Measurements from ENCODE around the gene CBFA2T2. TPM values are rescaled to one million over a fixed set of nuclear protein-coding genes. Genes with fewer than 3 reads are reported as not detected.

CBFA2T2 gene
- total and polyA plus RNA-seq, 8 donors = 2.9 to 29.9 (median 12.0) TPM

DNA sequence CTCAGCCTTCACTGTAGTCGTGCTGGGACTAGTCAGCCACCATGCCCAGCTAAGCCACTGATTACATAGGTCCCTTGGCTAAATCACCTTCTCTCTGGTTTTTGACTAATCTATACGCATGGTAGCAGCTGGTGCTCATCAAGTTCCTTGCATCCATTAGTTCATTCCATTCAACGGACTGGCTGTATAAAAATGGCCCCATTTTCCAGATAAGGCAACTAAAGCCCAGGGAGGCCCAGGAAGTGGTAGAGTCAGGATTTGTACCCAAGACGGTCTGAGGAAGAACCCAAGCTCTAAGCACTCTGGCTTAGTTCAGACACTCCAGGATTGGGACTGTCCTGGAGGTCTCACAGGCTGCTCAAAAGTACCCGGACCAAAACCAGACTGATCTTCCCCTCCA is 191.4 kb downstream of the CBFA2T2 start:
- H3K27ac ChIP-seq = no peak overlapping the region
- no peaks in the 10 kb centered on the region for H3K27me3 ChIP-seq
- 82 to 92% (median 86%) methylated on average over 4 to 5 of the region's 5 CpGs for WGBS, 5 donors
- H3K4me3 ChIP-seq = no peak overlapping the region
- peaks cover 0 to 4% (median 0%) of the 10 kb centered on the region in 4 donors for H3K36me3 ChIP-seq
- intact Hi-C loops (cut with DNase I; ENCODE audit: low total_unique reads) = no loop called here
- H3K9me3 ChIP-seq = no peaks in the 10 kb centered on the region
- no peak for DNase-seq
- peaks cover 18 to 29% (median 20%) of the 10 kb centered on the region in 4 donors for H3K4me1 ChIP-seq
- TF ChIP-seq POLR2AphosphoS5 (IDR thresholded peaks at IDR 0.05) (no peak), EP300 (IDR thresholded peaks at IDR 0.05) (no peak), POLR2A (IDR thresholded peaks at IDR 0.05) (no peak)
- TF ChIP-seq, protein P1, sequence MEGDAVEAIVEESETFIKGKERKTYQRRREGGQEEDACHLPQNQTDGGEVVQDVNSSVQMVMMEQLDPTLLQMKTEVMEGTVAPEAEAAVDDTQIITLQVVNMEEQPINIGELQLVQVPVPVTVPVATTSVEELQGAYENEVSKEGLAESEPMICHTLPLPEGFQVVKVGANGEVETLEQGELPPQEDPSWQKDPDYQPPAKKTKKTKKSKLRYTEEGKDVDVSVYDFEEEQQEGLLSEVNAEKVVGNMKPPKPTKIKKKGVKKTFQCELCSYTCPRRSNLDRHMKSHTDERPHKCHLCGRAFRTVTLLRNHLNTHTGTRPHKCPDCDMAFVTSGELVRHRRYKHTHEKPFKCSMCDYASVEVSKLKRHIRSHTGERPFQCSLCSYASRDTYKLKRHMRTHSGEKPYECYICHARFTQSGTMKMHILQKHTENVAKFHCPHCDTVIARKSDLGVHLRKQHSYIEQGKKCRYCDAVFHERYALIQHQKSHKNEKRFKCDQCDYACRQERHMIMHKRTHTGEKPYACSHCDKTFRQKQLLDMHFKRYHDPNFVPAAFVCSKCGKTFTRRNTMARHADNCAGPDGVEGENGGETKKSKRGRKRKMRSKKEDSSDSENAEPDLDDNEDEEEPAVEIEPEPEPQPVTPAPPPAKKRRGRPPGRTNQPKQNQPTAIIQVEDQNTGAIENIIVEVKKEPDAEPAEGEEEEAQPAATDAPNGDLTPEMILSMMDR (IDR thresholded peaks at IDR 0.05) = no peak

DNA sequence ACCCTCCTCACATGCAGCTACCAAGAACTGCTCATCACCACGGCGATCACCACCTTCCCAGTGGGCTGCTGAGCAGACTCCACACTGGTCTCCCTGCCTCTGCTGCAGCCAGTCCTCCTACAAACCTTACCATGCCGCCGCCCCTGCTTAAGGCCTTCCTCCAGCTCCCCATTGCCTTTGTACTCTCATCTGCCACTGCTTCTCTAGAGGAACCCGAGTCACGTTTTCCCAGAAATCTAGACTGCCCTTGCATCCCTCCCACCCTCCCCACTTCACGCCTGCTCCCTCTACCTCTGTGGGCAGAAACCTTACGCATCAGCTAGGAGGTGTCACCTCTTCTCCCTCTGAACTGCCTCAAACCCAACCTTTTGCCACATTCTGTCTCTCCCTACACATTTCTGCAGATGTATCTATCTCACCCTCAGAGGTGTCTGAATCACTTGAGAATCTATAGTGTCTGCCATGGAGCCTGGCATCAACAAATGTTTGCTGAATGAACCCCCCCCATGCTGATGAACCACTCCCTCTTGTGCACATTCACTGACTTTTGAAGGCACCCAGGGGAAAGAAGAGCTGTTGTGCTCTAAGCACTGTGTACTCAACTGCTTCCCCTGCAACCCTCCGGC is 191.9 kb downstream of the CBFA2T2 start:
- no peak for DNase-seq
- H3K27ac ChIP-seq = no peak overlapping the region
- intact Hi-C loops (cut with DNase I; ENCODE audit: low total_unique reads) = no loop called here
- H3K4me3 ChIP-seq = no peak overlapping the region
- 81 to 87% (median 86%) methylated on average over 9 of the region's 9 CpGs for WGBS, 5 donors
- H3K4me1 ChIP-seq = peaks cover 14 to 28% (median 17%) of the 10 kb centered on the region in 4 donors
- peaks cover 0 to 4% (median 0%) of the 10 kb centered on the region in 4 donors for H3K36me3 ChIP-seq
- TF ChIP-seq, protein P1 (IDR thresholded peaks at IDR 0.05) = no peak
- no peak for TF ChIP-seq POLR2A (IDR thresholded peaks at IDR 0.05)
- no peak for TF ChIP-seq EP300 (IDR thresholded peaks at IDR 0.05)
- no peak for TF ChIP-seq POLR2AphosphoS5 (IDR thresholded peaks at IDR 0.05)
- no peaks in the 10 kb centered on the region for H3K9me3 ChIP-seq
- no peaks in the 10 kb centered on the region for H3K27me3 ChIP-seq

DNA sequence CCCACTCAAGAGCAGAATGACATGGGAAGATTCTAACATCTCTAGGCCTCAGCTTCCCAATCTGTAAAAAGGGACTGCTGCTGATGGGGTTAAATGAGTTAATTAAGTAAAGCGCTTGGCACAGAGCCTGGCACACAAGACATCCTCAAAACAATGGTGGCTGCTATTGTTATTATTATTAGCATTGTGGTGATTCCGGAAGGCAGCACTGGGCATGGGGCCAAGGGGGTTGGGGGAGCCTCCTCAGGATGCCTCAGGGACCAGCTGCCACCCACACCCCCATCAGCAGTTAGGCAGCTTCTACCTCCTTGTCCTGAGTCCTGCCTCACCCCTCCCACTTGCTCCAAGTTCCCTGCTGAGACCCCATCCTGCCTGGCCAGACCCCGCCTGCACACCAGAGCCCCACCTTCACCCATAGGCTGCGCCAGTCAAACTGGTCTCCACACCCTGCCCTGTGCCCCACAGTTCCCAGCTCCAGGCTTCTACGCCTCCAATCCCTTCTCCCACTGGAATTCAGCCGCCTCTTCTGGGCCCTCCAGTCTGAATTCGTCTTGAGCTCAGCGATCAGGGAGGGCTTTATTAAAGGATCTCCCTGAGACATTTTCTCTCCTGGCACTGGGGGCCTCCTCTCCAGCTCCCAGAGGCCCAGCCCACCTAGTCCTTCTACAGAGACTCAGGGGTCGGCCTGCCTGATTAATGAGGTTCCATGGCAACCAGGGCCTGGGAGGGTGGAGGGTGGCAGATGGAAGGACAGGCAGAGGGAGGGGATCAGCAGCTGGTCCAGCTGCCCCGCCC is 194.8 kb downstream of the CBFA2T2 start:
- H3K27me3 ChIP-seq = no peaks in the 10 kb centered on the region
- H3K36me3 ChIP-seq = peaks cover 0 to 4% (median 0%) of the 10 kb centered on the region in 4 donors
- 25 to 43% (median 35%) methylated on average over 8 to 10 of the region's 10 CpGs for WGBS, 5 donors
- intact Hi-C loops (cut with DNase I; ENCODE audit: low total_unique reads) = no loop called here
- peak overlapping the region in 4 of 5 donors; percentile 41 to 84 (median 66) for H3K27ac ChIP-seq
- H3K4me3 ChIP-seq = peak overlapping the region in 3 of 4 donors; percentile 48 to 57 (median 48)
- no peaks in the 10 kb centered on the region for H3K9me3 ChIP-seq
- H3K4me1 ChIP-seq = peaks cover 12 to 33% (median 23%) of the 10 kb centered on the region in 4 donors
- TF ChIP-seq POLR2A (IDR thresholded peaks at IDR 0.05) (no peak), POLR2AphosphoS5 (IDR thresholded peaks at IDR 0.05) (no peak), EP300 (IDR thresholded peaks at IDR 0.05) (no peak)
- TF ChIP-seq, protein P1 (IDR thresholded peaks at IDR 0.05) = no peak
- peak in 1 of 2 donors; percentile 81 for DNase-seq

DNA sequence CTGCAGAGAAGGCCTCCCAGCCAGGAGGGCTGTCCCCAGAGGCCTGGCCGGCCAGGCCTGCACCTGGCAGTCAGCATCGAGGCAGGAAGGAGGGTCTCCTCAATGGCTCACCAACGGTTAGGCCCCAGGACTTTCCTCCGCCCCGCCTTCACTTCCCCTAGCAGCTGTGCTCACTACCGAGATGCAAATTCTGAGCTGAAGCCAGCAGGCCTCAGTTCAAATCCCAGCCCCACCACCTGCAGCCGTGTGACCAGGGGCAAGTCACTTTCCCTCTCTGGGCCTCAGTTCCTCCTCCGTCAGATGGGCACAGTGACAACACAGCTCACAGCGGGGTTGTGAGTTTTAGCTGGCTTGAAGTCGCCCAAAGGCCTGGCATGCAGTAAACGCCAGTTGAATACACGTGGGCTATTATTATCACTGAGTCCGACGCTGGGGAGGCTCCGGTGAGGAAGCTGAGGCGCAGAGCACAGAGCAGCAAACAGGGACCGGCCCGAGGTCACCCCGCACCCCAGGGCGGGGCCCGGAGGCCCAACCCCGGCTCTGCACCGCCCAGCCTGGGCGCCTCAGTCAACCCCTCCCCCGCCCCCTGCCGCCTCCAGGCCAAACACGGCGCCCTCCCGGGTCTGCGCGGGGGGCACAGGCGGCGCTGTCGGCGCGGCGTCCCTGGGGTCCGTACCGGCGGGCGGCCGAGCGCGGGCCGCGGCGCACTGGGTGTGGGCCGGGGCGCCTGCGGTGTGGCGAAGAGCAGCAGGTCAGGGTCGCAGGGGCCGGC is 195.6 kb downstream of the CBFA2T2 start:
- Histone ChIP-seq H3K4me3 (peak overlapping the region; percentile 44 to 57 (median 48)), H3K27me3 (no peaks in the 10 kb centered on the region), H3K27ac (peak overlapping the region; percentile 41 to 84 (median 52)), H3K36me3 (no peaks in the 10 kb centered on the region), H3K4me1 (peaks cover 12 to 33% (median 23%) of the 10 kb centered on the region in 4 donors), H3K9me3 (no peaks in the 10 kb centered on the region)
- WGBS, 5 donors = 1 to 5% (median 2%) methylated on average over 11 to 53 of the region's 53 CpGs
- intact Hi-C loops (cut with DNase I; ENCODE audit: low total_unique reads) = no loop called here
- TF ChIP-seq EP300 (IDR thresholded peaks at IDR 0.05) = no peak
- no peak for TF ChIP-seq POLR2A (IDR thresholded peaks at IDR 0.05)
- TF ChIP-seq POLR2AphosphoS5 (IDR thresholded peaks at IDR 0.05) = no peak
- TF ChIP-seq, protein P1 (IDR thresholded peaks at IDR 0.05) = no peak
- peak in 1 of 2 donors; percentile 76 for DNase-seq

All from stomach (tissue), 9 donors.